PFSK-1 (cell line): ENCODE data around the gene DEFB121.

Experiments used
- FOXP2 ChIP-seq: optimal IDR thresholded peaks from 2 replicates; pipeline ENCODE3; 2011; ENCODE audit warnings: borderline replicate concordance, control low read depth, inconsistent platforms; ENCODE audit not compliant: insufficient read depth; ENCODE audit errors: extremely low read length, extremely low read depth
- POLR2AphosphoS5 ChIP-seq: IDR thresholded peaks from 2 replicates; pipeline ENCODE4 v1.6.1; 2012; ENCODE audit warnings: low read depth, mild to moderate bottlenecking, control low read depth, low read length, moderate library complexity
- REST ChIP-seq, 2 experiments: IDR thresholded peaks; 2 replicates each; pipeline versions ENCODE4 v1.6.1 to v1.8.0; 2011 to 2012; ENCODE audit warnings: low read depth in 2 of 2, low read length in 2 of 2, control low read depth in 1 of 2, inconsistent platforms in 1 of 2, mild to moderate bottlenecking in 1 of 2, moderate library complexity in 1 of 2; ENCODE audit not compliant: insufficient read depth in 1 of 2
- SIN3A ChIP-seq: IDR thresholded peaks from 2 replicates; pipeline ENCODE4 v1.6.1; 2012; ENCODE audit warnings: mild to moderate bottlenecking, low read length, moderate library complexity, borderline replicate concordance; ENCODE audit not compliant: insufficient read depth
- TAF1 ChIP-seq: IDR thresholded peaks from 2 replicates; pipeline ENCODE4 v1.6.1; 2012; ENCODE audit warnings: low read length, control low read depth, borderline replicate concordance; ENCODE audit not compliant: insufficient read depth

DEFB121 gene

GRCh38 chr20:31414381-31414780 lies 8.4 kb upstream of the DEFB121 start:
- TF ChIP-seq SIN3A, result no peak
- no peak for TF ChIP-seq TAF1
- TF ChIP-seq FOXP2, result no peak
- TF ChIP-seq REST (IDR thresholded peaks at IDR 0.05; ENCODE audit: insufficient read depth in 1 of 2, low read depth in 2 of 2, low read length in 2 of 2), result no peak
- no peak for TF ChIP-seq POLR2AphosphoS5

- TF ChIP-seq SIN3A, result no peak
- TF ChIP-seq TAF1, result no peak
- no peak for TF ChIP-seq POLR2AphosphoS5
- TF ChIP-seq FOXP2, result no peak
- TF ChIP-seq REST (IDR thresholded peaks at IDR 0.05; ENCODE audit: insufficient read depth in 1 of 2, low read depth in 2 of 2, low read length in 2 of 2), result no peak
Observed at GRCh38 chr20:31410011-31410410, 4.0 kb upstream of the DEFB121 start.

- no peak for TF ChIP-seq TAF1
- TF ChIP-seq POLR2AphosphoS5, result no peak
- TF ChIP-seq FOXP2, result no peak
- TF ChIP-seq SIN3A, result no peak
- TF ChIP-seq REST (IDR thresholded peaks at IDR 0.05; ENCODE audit: insufficient read depth in 1 of 2, low read depth in 2 of 2, low read length in 2 of 2), result no peak
Observed at GRCh38 chr20:31403886-31404285, 2.1 kb downstream of the DEFB121 start.

GRCh38 chr20:31394900-31395299 lies 11.1 kb downstream of the DEFB121 start:
- no peak for TF ChIP-seq REST (IDR thresholded peaks at IDR 0.05; ENCODE audit: insufficient read depth in 1 of 2, low read depth in 2 of 2, low read length in 2 of 2)
- no peak for TF ChIP-seq FOXP2
- TF ChIP-seq TAF1, result no peak
- no peak for TF ChIP-seq SIN3A
- TF ChIP-seq POLR2AphosphoS5, result no peak

GRCh38 chr20:31392836-31393235 lies 13.2 kb downstream of the DEFB121 start:
- TF ChIP-seq REST (IDR thresholded peaks at IDR 0.05; ENCODE audit: insufficient read depth in 1 of 2, low read depth in 2 of 2, low read length in 2 of 2) (no peak), SIN3A (no peak), TAF1 (no peak), FOXP2 (no peak), POLR2AphosphoS5 (no peak)
